ENCODE data around the gene PRPF40A.

PRPF40A gene

DNA sequence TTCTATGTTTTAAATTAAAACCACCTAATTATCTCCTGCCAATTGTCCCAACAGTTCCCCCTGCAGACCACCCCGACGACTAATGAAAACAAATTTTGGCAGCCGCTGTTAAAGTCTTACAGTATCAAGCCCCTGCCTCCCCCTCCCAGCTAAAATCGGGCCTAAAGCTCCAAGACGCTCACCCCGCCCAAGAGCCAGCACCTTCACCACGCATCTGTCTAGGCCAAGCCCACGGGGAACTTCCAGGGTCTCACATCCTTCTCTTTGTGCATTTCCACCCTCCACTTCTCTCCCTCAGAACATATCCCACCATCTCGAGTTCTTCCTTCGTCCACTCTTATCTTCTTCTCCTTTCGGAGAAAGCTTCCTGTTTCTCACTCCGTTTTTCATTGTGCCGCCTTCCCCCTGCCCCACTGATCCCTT, 445 bp downstream of the PRPF40A start:
- DNase-seq (ENCODE audit: low read depth), result peak; percentile 12

DNA sequence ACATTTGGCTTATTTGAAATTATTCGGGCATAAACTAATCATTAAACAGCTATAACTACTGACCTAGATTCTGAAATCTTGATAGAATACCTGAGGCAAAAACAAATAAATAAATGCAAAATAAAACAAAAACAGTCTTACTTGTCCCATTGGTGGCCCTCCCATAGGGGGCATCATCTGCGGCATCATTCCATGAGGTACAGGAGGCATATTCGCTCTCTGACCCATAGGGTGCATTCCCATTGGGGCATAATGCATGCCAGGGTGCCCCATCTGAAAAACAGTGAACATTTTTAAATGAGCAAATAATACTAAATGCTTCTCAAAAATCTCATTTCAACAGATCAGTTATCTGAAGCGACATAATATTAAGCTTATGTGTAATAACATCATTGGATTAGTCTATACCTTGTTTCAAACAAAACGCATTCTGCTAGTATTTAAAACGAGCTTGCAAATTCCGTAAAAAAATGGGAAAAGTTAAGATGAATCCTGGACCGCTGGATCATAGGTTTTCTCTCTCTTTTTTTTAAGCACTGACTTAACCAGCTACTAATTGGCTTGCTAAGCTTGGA, 1.3 kb downstream of the PRPF40A start:
- DNase-seq (ENCODE audit: low read depth), result peak; percentile 36

DNA sequence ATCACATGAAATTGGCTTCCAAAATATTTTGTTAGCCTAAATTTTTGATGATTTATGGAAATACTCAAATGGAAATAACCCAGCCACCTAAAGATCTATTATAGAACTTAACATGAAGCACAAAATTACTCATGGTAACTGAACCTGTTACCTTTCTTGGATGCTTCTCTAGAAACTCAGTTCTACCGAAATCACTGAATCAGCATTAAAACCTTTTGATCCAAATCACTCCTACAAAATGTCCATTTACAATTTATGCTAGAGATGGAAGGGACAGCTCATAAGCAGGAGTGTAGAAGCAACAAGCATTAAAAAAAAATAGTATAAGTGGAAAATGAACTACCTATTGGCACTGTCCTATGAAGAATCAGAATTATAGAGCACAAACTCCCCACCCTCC, 2.1 kb downstream of the PRPF40A start:
- DNase-seq (ENCODE audit: low read depth), result no peak

DNA sequence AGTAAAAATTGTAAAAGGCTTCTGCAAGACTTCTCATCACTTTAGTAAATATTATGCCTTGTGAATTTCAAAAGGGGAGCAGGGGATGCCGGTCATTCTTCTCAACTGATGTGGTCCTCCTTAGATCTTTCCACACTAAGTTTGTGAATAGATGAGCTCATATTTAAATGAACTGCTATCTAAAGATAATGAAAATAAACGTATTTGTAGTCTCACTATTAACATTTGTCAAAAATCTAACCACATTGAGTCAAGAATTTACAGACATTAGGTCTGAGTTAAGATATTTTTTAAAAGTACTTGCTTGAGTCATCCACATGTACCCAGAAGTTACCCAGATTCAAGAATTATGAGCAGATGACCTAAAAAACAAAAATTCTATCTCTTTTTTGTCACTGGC, 6.5 kb downstream of the PRPF40A start:
- DNase-seq (ENCODE audit: low read depth), result no peak

DNA sequence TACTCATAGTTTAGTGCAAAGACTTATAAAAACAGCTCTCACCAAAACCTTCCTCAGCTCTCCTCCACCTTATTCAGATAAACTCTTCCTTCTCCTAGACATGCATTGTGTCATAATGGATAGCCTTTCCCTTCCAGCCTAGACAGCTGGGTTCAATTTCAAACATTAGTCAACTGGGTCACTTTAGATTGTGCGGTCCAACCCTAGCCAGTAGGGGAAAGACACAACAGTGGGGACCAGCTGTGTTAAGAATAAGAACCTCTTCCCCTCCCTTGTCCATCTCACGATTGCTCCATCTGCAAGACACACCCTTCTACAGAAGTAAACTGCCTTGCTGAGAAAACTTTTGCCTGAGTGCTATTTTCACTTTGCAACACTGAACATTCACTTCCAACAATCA, 8.5 kb downstream of the PRPF40A start:
- DNase-seq (ENCODE audit: low read depth), result no peak

DNA sequence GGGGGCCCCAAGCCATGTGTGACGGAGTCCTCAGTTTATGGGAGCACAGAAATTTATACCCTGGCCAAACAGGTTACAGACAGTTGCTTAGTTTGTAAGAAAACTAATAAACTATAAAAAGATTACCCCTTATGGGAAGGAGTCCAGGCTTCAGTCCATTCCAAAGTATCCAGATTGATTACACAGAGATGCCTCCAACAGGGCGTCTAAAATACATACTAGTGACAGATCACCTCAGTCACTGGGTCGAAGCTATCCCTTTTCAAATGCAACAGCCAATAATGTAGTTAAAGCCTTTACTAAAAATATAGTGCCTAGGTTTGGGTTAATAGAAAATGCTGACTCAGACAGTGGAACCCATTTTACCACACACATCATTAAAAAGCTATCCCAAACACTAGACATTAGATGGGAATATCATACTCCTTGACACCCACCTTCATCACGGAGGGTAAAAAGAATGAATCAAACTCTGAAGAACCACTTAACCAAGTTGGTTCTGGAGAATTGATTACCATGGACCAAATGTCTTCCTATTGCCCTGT, 10.7 kb downstream of the PRPF40A start:
- DNase-seq (ENCODE audit: low read depth), result no peak

DNA sequence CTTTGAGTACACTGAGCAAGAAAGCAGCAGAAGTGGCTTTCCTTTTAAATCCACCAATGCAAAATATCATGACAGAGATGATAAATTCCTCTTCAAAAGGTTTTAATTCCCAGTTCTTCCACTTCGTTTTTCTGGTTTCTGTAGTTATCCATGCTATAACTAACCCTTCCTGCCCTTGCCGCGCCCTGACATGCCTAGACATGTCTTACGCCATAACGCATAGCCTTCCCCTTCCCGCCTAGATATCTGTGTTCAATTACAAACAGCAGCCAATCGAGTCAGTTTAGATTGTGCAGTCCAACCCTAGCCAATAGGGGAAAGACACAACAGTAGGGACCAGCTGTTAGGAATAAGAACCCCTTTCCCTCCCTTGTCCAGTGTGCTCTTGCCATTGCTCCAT, 16.1 kb downstream of the PRPF40A start:
- no peak for DNase-seq (ENCODE audit: low read depth)

DNA sequence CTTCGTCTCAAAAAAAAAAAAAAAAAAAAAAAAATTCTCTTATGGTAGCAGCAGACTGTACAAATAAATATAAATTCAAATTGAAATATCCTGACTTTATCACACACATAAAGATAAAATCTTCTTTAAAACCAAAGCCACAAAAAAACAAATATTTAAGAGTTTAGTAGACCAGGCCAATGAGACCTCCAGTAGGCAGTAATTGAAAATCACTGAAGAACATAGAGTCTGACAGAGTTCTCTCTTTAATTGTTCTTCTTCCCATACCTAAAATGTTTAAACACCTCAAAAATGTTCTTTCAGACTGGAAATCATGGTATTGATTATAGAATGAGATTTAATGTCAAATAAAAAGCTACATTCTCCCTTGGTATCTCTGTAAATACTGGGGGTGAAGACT, 20.8 kb downstream of the PRPF40A start:
- no peak for DNase-seq (ENCODE audit: low read depth)

DNA sequence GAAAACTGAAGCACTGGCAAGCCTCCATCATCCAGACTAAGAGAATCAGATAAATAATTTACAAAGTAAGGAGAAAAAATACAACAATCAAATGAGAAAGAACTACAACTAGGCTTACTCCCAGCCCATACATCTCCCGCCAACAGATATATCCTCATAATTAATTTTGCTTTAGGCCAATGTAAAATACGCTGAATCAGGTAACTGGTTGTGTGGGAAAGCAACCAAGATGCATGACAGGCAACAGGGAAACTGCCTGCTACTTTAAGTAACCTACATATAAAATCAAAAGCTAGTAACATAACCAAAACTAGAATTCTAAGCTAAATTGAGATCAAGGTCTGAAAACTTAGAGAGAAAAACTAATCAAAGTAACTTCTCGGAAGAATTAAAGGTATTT, 21.5 kb downstream of the PRPF40A start:
- no peak for DNase-seq (ENCODE audit: low read depth)

DNA sequence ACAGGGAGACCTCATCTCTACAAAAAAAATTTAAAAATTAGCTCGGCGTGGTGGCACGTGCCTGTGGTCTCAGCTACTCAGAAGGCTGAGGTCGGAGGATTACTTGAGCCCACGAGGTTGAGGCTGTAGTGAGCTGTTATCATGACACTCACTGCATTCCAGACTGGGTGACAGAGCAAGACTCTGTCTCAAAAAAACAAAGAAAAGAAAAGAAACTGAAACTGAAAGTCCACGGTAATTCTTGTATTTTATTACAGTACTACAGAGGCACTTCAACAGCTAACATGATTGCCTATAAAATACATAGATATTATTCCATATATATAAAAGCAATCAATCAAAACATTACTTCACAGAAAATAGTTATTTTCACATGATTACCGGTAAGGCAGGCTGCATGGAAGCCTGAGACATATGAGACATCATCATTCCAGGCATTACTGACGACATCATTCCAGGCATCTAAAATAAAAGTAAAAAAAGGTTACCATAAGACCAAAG, 23.1 kb downstream of the PRPF40A start:
- DNase-seq (ENCODE audit: low read depth), result no peak

DNA sequence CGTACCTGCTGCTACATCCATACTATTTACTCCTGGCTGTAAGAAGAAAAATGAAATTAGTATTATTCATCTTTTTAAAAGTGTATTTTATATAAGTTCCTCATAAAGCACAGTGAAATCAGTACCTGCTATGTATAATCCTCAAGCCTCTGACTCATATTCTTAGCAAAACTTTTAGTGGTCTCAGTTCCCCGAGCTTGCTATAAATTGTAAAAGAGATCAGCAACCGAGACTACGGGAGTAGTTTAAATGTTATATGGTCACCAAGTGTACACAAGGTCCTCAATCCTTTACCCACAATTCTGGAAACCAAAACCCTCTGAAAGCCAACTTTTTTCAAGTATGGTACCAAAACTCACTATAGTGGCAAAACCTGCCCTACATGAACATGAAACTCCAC, 24.2 kb downstream of the PRPF40A start:
- DNase-seq (ENCODE audit: low read depth), result no peak

DNA sequence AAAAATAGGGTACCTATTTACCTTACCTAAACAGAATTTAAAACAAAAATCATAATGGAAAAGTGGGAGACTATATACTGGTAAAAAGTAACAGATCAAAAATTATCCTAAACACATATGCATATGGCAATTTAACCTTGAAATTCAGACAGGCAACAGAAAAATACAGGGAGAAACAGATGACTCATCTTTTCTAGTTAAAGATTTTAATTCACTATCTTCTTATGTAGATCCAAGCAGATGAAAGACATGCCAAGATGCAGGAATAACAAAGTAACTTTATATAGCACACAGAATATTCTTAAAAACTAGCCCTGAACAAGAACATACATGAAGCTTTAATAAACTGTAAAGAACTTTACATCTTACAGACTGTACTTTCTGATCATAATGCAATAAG, 30.9 kb downstream of the PRPF40A start:
- DNase-seq (ENCODE audit: low read depth), result no peak

DNA sequence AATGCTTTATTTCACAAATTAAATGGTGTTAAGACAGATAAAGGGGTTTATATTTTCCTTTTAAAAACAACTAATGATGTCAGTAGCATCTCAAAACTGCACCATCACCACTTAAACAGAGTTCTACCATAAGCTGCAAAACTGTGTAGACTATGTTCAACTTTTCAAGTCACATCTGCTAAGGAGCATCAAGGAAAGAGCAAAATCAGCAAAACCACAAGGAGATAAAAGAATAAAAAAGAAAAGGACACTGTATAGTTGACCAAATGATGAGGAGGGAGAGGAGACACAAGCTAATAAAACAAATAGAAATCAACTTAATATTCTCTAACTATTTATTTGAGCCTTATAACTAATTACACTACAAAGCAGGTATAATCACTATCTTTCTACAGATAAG, 33.9 kb downstream of the PRPF40A start:
- DNase-seq (ENCODE audit: low read depth), result no peak

DNA sequence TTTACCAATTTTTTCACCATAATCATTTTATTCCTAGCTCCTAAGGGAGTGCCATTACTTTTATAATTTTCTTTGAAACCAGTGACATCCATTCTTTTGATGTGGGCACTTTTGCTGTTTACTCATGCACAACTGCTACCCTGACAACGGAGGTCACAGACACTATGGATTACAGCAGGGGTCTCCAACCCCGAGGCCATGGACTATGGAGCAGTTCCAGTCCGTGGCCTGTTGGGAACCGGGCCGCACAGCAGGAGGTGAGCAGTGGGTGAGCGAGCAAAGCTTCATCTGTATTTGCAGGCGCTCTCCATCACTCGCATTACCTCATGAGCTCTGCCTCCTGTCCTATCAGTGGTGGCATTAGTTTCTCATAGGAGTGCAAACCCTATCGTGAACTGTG, 34.6 kb downstream of the PRPF40A start:
- DNase-seq (ENCODE audit: low read depth), result no peak

DNA sequence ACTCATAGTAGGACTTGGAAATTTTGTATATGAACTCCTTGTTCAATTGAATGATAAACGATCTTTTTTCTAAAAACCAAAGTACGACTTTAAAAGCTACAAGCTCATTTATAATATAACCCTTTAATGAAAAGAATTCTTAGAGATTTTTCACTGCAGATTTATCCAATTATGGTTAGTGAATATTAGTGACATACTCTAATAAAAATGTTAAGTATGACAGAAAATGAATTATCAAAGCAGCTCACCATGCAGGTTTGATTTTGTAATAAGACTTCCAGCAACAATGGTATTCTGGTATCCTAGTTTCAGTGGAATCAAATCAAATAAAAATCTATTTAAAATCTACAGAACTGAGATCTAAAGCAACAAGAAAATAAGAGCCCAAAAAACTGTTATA, 38.5 kb downstream of the PRPF40A start:
- DNase-seq (ENCODE audit: low read depth), result no peak

DNA sequence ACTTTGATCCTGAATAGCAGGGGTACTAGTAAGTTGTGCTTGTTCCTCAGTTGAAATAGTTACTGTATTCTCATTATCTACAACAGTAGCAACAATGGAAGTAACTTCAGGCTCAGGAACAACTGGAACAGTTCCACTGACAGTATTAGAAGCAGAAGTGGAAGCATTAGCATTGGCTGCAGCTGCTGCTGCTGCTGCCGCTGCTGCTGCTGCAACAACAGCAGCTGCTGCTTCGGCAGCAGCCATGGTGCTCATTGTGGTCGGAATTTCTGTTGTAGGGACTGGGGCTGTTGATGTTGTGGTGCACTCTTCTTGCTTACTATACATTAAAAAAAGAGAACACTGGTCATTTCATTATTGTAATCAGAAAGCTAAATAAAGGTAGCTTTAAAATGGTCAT, 40.8 kb downstream of the PRPF40A start:
- DNase-seq (ENCODE audit: low read depth), result no peak

DNA sequence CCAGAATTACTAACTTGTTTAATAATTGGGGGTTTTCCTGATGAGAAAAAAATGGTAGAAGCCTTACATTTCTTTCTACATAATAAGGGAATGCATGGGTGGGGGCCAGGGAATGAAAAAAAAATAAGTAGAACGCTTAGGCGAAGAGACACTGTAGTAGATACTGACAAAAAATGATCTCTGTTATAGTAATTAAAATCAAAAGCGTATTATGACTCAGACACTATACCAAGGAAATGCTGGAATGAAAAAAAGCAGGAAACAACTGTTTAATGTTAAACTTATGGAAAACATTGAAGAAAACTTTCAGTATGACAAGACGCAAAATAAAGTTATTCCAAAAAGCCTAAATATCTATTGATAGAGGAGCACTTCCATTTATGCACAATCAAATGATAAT, 42.9 kb downstream of the PRPF40A start:
- DNase-seq (ENCODE audit: low read depth), result no peak

DNA sequence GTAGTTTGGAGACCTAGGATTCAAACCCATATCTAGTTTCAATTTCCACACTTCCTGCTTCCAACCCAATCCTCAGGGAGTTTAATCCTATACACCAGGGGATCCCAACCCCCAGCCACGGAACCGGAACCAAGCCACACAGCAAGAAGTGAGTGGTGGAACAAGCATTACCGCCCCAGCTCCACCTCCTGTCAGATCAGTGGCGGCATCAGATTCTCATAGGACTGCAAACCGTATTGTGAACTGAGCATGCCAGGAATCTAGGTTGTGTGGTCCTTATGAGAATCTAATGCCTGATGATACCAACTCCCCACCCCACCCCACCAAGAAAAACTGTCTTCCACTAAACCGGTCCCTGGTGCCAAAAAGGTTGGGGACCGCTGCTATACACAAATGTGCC, 52.5 kb downstream of the PRPF40A start:
- no peak for DNase-seq (ENCODE audit: low read depth)

DNA sequence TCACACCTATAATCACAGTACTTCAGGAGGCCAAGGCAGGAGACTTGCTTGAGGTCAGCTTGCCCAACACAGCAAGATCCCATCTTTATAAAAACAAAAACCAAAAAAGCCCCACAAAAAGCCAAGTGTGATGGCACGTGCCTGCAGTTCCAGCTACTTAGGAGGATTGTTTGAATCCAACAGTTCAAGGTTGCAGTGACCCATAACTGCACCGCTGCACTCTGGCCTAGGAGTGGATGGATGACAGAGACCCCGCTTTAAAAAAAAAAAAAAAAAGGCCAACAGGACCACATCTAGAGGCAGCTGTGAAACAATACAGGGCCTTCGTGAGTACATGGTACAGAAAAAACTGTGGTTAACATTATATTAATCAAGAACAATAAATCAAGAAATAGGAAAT, 56.2 kb downstream of the PRPF40A start:
- no peak for DNase-seq (ENCODE audit: low read depth)

DNA sequence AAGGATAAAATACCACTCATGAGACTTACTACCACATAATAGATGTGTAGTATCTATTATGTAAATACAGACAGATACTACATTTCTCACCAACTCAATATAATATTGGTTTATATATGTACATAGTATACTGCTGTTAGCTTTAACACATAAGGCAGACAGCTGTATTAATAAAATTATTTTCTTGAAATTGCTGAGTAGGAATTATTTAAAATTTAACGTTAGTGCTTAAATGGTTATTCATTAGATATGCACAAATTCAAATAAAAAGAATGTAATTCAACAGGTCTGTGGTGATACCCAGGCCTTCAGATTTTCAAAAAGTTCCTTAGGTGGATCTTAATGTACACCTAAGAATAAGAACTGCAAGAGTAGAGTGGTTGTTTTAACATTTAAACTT, 59.0 kb downstream of the PRPF40A start:
- no peak for DNase-seq (ENCODE audit: low read depth)

DNA sequence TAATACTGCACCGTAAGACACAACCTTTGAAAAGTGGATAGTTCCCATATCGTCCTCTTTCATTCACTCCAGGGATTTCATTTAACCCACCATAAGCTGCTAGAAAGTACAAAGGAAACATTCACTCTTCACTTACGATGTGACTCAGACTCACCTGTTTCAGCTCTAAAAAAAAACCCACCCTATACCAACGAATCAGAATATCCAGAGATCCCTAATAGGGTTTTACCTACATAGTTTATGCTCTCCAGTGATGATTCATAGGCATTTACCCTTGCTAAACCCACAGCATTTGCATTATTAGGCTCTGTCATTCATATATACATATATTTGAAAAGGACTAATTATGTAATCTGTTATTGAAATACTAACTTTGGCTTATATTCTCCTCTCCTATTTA, 60.2 kb downstream of the PRPF40A start:
- no peak for DNase-seq (ENCODE audit: low read depth)

DNA sequence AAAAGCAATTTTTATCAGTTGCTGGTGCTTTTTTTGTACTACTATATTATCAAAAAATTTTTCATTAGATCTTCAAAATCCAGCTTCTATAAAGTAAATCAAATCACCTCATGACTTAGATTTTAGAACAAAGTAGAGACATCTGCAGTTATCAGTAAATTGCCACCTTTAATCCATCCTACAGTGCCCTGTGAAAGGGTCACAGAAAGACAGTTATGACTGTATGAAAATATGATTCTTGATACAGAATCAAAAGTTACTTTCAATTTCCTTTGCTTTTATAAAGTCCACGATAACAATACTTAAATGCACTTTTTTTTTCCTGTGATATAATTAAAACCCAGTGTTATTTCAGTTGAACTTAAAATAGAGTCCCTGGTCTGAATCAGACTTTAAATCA, 61.4 kb downstream of the PRPF40A start:
- no peak for DNase-seq (ENCODE audit: low read depth)

DNA sequence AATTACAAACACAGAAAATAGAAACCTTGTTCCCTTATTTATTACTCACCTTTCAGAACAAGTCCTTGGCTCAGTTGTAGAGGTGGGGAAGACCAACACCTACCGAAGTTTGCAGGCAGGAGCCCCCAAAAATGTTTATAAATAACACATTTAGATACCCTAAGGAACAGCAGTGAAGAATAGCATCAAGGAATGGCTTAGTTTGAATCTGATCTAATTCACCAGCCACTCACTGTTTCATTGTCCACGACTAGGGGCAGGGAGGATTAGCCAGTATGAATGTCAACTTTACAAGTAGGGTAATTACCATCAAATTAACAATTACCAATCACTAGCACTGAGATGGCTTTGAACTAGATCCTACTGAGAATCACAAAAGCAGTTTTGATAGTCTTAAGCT, 65.4 kb downstream of the PRPF40A start:
- no peak for DNase-seq (ENCODE audit: low read depth)

DNA sequence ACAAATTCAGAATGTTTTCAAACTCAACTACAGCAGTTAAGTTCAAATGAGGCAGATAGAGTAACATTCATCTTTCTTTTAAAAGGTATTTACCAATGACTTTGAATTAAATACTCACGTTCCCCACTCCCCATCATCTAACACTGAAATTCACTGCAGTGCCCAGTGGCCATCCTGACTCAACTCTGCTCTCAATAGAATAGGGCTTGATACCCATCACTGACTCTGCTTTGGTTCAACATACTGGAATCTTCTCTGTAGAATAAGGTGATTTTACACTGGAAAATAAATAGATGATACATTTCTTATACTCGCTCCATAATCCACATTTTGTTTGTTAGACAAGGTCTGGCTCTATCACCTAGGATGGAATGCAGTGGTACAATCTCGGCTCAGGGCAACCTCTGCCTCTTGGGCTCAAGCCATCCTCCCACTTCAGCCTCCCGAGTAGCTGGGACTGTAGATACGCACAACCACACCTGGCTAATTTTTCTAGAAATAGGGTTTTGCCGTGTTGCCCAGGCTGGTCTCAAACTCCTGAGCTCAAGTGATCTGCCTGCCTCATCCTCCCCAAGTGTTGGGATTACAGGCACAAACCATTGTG, 66.4 kb downstream of the PRPF40A start:
- DNase-seq (ENCODE audit: low read depth), result no peak

All from CMK (cell line).